Left ventricle myocardium inferior (tissue), 1 donor: ENCODE results near the gene ZBTB45. TPM values are rescaled to one million over a fixed set of nuclear protein-coding genes. Genes with fewer than 3 reads are reported as not detected.
"Not testable (repeated sequence)": the region's sequence is repeated elsewhere in the genome, so short reads cannot be mapped to it uniquely, and the experiment has no call there.

Experiments used
- DNase-seq: peaks from one replicate; pipeline ENCODE4 v3.0.0-alpha.2; 2020
- H3K27ac ChIP-seq: fragments of 200-600 bp; replicated peaks from 2 replicates; pipeline ENCODE4 v1.8.0; 2021
- H3K27me3 ChIP-seq: fragments of 200-600 bp; 2 replicates; pipeline ENCODE4 v1.8.0; 2021; ENCODE audit warnings: low read depth
- H3K36me3 ChIP-seq: fragments of 200-600 bp; 2 replicates; pipeline ENCODE4 v1.8.0; 2021
- H3K4me1 ChIP-seq: fragments of 200-600 bp; 2 replicates; pipeline ENCODE4 v1.8.0; 2021
- H3K4me3 ChIP-seq: fragments of 200-600 bp; 2 replicates; pipeline ENCODE4 v1.8.0; 2021; ENCODE audit warnings: mild to moderate bottlenecking, moderate library complexity
- H3K9me3 ChIP-seq: fragments of 200-600 bp; replicated peaks from 2 replicates; pipeline ENCODE4 v1.8.0; 2021
- CTCF ChIP-seq: fragments of 200-600 bp; IDR thresholded peaks from 2 replicates; pipeline ENCODE4 v1.8.0; 2021; ENCODE audit warnings: antibody characterized with exemption, mild to moderate bottlenecking, borderline replicate concordance
- intact Hi-C: fragments of 100-400 bp; cut with micrococcal nuclease; formaldehyde crosslinking; loops from one replicate; pipeline ENCODE4 v1.11.0; 2022
- total RNA-seq: library from RNA; stranded (reverse); fragmentation: NEBNext Ultra II Directional; extraction: Animal tissue kit (Norgen Biotek cat#: 25700); gene quantifications from one replicate; pipeline ENCODE4 v1.2.1, GENCODE V29; 2021
- donor health status: DM: no; HTN: yes; CAD: no; lungs with severe emphysema.

Gene ZBTB45
- total RNA-seq, 1 donor from 2014 or later = 10.2 TPM

- Histone ChIP-seq H3K36me3 (peaks cover 42% of the 10 kb centered on the region), H3K27me3 (no peaks in the 10 kb centered on the region), H3K9me3 (no peaks in the 10 kb centered on the region), H3K4me3 (peak overlapping the region; percentile 81), H3K4me1 (peaks cover 37% of the 10 kb centered on the region), H3K27ac (peak overlapping the region; percentile 97)
- no peak for DNase-seq
- intact Hi-C loops = no loop called here
- no peak for TF ChIP-seq CTCF
Measured at GRCh38 chr19:58544591-58545285, 25.1 kb upstream of the ZBTB45 start.

GRCh38 chr19:58543826-58544590, 24.4 kb upstream of the ZBTB45 start, which contains the start of gene TRIM28:
Gene TRIM28 (plus strand): TSS chr19:58544064. CDS start chr19:58544758, 694 bp downstream.
- peak; percentile 21 for TF ChIP-seq CTCF
- intact Hi-C loops = no loop called here
- H3K36me3 ChIP-seq = peaks cover 35% of the 10 kb centered on the region

GRCh38 chr19:58542641-58543372, 23.2 kb upstream of the ZBTB45 start:
- Histone ChIP-seq H3K27ac (peak overlapping the region; percentile 97), H3K36me3 (peaks cover 23% of the 10 kb centered on the region), H3K4me1 (peaks cover 45% of the 10 kb centered on the region), H3K4me3 (peak overlapping the region; percentile 81), H3K27me3 (peaks cover 11% of the 10 kb centered on the region)
- DNase-seq, intact Hi-C loops, H3K9me3 ChIP-seq: not testable (repeated sequence)

More at GRCh38 chr19:58543826-58544590, 24.4 kb upstream of the ZBTB45 start, which contains the start of gene TRIM28:
- H3K4me1 ChIP-seq = peaks cover 37% of the 10 kb centered on the region
- H3K4me3 ChIP-seq = peak within 1 kb of the TSS; percentile 81
- no peaks in the 10 kb centered on the region for H3K9me3 ChIP-seq
- H3K27me3 ChIP-seq = no peaks in the 10 kb centered on the region
- DNase-seq = peak; percentile 98
- peak within 1 kb of the TSS; percentile 97 for H3K27ac ChIP-seq

GRCh38 chr19:58539169-58539559, 19.6 kb upstream of the ZBTB45 start:
- H3K4me3 ChIP-seq, DNase-seq, H3K27ac ChIP-seq, H3K9me3 ChIP-seq, intact Hi-C loops, H3K36me3 ChIP-seq: not testable (repeated sequence)
- Histone ChIP-seq H3K27me3 (peaks cover 25% of the 10 kb centered on the region), H3K4me1 (peaks cover 15% of the 10 kb centered on the region)

GRCh38 chr19:58538257-58539168, 18.9 kb upstream of the ZBTB45 start:
- Histone ChIP-seq H3K27me3 (peaks cover 25% of the 10 kb centered on the region), H3K27ac (peak overlapping the region; percentile 46), H3K4me3 (peak overlapping the region; percentile 58), H3K36me3 (no peaks in the 10 kb centered on the region), H3K4me1 (peaks cover 13% of the 10 kb centered on the region), H3K9me3 (no peaks in the 10 kb centered on the region)
- no peak for TF ChIP-seq CTCF
- intact Hi-C loops = no loop called here
- peak; percentile 33 for DNase-seq
